ENCODE measurements around the gene GRXCR1. TPM values are rescaled to one million over a fixed set of nuclear protein-coding genes. Genes with fewer than 3 reads are reported as not detected.

The GRXCR1 gene
- total RNA-seq, 1 donor from 2014 or later: not detected

GRCh38 chr4:42891644-42892043, 869 bp upstream of the GRXCR1 start:
- Mint-ChIP-seq H3K27me3 (peaks cover 35% of the 10 kb centered on the region), H3K27ac (no peak overlapping the region), H3K4me3 (ENCODE audit: low read depth) (no peak overlapping the region), H3K9me3 (ENCODE audit: low read depth) (peaks cover 5% of the 10 kb centered on the region), H3K36me3 (ENCODE audit: insufficient read depth) (no peaks in the 10 kb centered on the region), H3K4me1 (ENCODE audit: low read depth) (no peaks in the 10 kb centered on the region)
- TF ChIP-seq CTCF (IDR thresholded peaks at IDR 0.05; ENCODE audit: unreplicated experiment): no peak
- DNase-seq (ENCODE audit: low spot score, unreplicated experiment): no peak

GRCh38 chr4:42895452-42895851, 2.9 kb downstream of the GRXCR1 start:
- TF ChIP-seq CTCF (IDR thresholded peaks at IDR 0.05; ENCODE audit: unreplicated experiment): no peak
- no peak overlapping the region for H3K27ac Mint-ChIP-seq
- H3K36me3 Mint-ChIP-seq (ENCODE audit: insufficient read depth): no peaks in the 10 kb centered on the region
- no peaks in the 10 kb centered on the region for H3K4me1 Mint-ChIP-seq (ENCODE audit: low read depth)
- H3K27me3 Mint-ChIP-seq: peaks cover 37% of the 10 kb centered on the region
- no peaks in the 10 kb centered on the region for H3K9me3 Mint-ChIP-seq (ENCODE audit: low read depth)
- H3K4me3 Mint-ChIP-seq (ENCODE audit: low read depth): no peak overlapping the region
- no peak for DNase-seq (ENCODE audit: low spot score, unreplicated experiment)

- no peak overlapping the region for H3K27ac Mint-ChIP-seq
- no peaks in the 10 kb centered on the region for H3K4me1 Mint-ChIP-seq (ENCODE audit: low read depth)
- no peak overlapping the region for H3K4me3 Mint-ChIP-seq (ENCODE audit: low read depth)
- DNase-seq (ENCODE audit: low spot score, unreplicated experiment): no peak
- H3K9me3 Mint-ChIP-seq (ENCODE audit: low read depth): no peaks in the 10 kb centered on the region
- no peaks in the 10 kb centered on the region for H3K36me3 Mint-ChIP-seq (ENCODE audit: insufficient read depth)
- peaks cover 24% of the 10 kb centered on the region for H3K27me3 Mint-ChIP-seq
- no peak for TF ChIP-seq CTCF (IDR thresholded peaks at IDR 0.05; ENCODE audit: unreplicated experiment)
Observed at GRCh38 chr4:42904986-42905385, 12.5 kb downstream of the GRXCR1 start.

GRCh38 chr4:42905591-42905990, 13.1 kb downstream of the GRXCR1 start:
- no peak for TF ChIP-seq CTCF (IDR thresholded peaks at IDR 0.05; ENCODE audit: unreplicated experiment)
- no peaks in the 10 kb centered on the region for H3K36me3 Mint-ChIP-seq (ENCODE audit: insufficient read depth)
- no peaks in the 10 kb centered on the region for H3K9me3 Mint-ChIP-seq (ENCODE audit: low read depth)
- H3K27me3 Mint-ChIP-seq: peaks cover 26% of the 10 kb centered on the region
- H3K4me1 Mint-ChIP-seq (ENCODE audit: low read depth): no peaks in the 10 kb centered on the region
- no peak overlapping the region for H3K27ac Mint-ChIP-seq
- no peak overlapping the region for H3K4me3 Mint-ChIP-seq (ENCODE audit: low read depth)
- no peak for DNase-seq (ENCODE audit: low spot score, unreplicated experiment)

- H3K9me3 Mint-ChIP-seq (ENCODE audit: low read depth): no peaks in the 10 kb centered on the region
- peaks cover 26% of the 10 kb centered on the region for H3K27me3 Mint-ChIP-seq
- H3K27ac Mint-ChIP-seq: no peak overlapping the region
- TF ChIP-seq CTCF (IDR thresholded peaks at IDR 0.05; ENCODE audit: unreplicated experiment): no peak
- DNase-seq (ENCODE audit: low spot score, unreplicated experiment): no peak
- H3K4me3 Mint-ChIP-seq (ENCODE audit: low read depth): no peak overlapping the region
- H3K36me3 Mint-ChIP-seq (ENCODE audit: insufficient read depth): no peaks in the 10 kb centered on the region
- no peaks in the 10 kb centered on the region for H3K4me1 Mint-ChIP-seq (ENCODE audit: low read depth)
Observed at GRCh38 chr4:42906341-42906740, 13.8 kb downstream of the GRXCR1 start.
